ENCODE measurements around the gene IQCK.
"Not testable (repeated sequence)": the region's sequence is repeated elsewhere in the genome, so short reads cannot be mapped to it uniquely, and the experiment has no call there.

The IQCK gene

GRCh38 chr16:19713697-19714096, 4.4 kb upstream of the IQCK start:
- no peak for DNase-seq (ENCODE audit: low read depth)
- H3K4me3 ChIP-seq (ENCODE audit: low read depth, low read length), result no peak overlapping the region

GRCh38 chr16:19715566-19715965, 2.5 kb upstream of the IQCK start:
- no peak overlapping the region for H3K4me3 ChIP-seq (ENCODE audit: low read depth, low read length)
- no peak for DNase-seq (ENCODE audit: low read depth)

GRCh38 chr16:19716183-19716582, 1.9 kb upstream of the IQCK start:
- DNase-seq (ENCODE audit: low read depth), result no peak
- no peak overlapping the region for H3K4me3 ChIP-seq (ENCODE audit: low read depth, low read length)

GRCh38 chr16:19716728-19717127, 1.3 kb upstream of the IQCK start:
- peak overlapping the region; percentile 93 for H3K4me3 ChIP-seq (ENCODE audit: low read depth, low read length)
- not testable (repeated sequence) for DNase-seq (ENCODE audit: low read depth)

- no peak for DNase-seq (ENCODE audit: low read depth)
- H3K4me3 ChIP-seq (ENCODE audit: low read depth, low read length), result peak overlapping the region; percentile 93
These were observed 757 bp upstream of the IQCK start for GRCh38 chr16:19717314-19717713.

- peak overlapping the region; percentile 93 for H3K4me3 ChIP-seq (ENCODE audit: low read depth, low read length)
- DNase-seq (ENCODE audit: low read depth), result no peak
These were observed 524 bp downstream of the IQCK start for GRCh38 chr16:19718624-19718965.

- no peak for DNase-seq (ENCODE audit: low read depth)
These were observed 4.3 kb downstream of the IQCK start for GRCh38 chr16:19722269-19722952.

GRCh38 chr16:19722981-19723380, 4.9 kb downstream of the IQCK start:
- no peak overlapping the region for H3K4me3 ChIP-seq (ENCODE audit: low read depth, low read length)
- no peak for DNase-seq (ENCODE audit: low read depth)

More at GRCh38 chr16:19722269-19722952, 4.3 kb downstream of the IQCK start:
- H3K4me3 ChIP-seq (ENCODE audit: low read depth, low read length), result no peak overlapping the region

GRCh38 chr16:19728636-19728965, 10.5 kb downstream of the IQCK start:
- DNase-seq (ENCODE audit: low read depth), result no peak
- no peak overlapping the region for H3K4me3 ChIP-seq (ENCODE audit: low read depth, low read length)

- H3K4me3 ChIP-seq (ENCODE audit: low read depth, low read length), result no peak overlapping the region
- DNase-seq (ENCODE audit: low read depth), result no peak
These were observed 15.5 kb downstream of the IQCK start for GRCh38 chr16:19733551-19733950.

- no peak overlapping the region for H3K4me3 ChIP-seq (ENCODE audit: low read depth, low read length)
These were observed 17.2 kb downstream of the IQCK start for GRCh38 chr16:19735074-19735867.

GRCh38 chr16:19737306-19738038, 19.4 kb downstream of the IQCK start:
- no peak for DNase-seq (ENCODE audit: low read depth)
- no peak overlapping the region for H3K4me3 ChIP-seq (ENCODE audit: low read depth, low read length)

More at GRCh38 chr16:19735074-19735867, 17.2 kb downstream of the IQCK start:
- DNase-seq (ENCODE audit: low read depth), result no peak

- no peak for DNase-seq (ENCODE audit: low read depth)
- H3K4me3 ChIP-seq (ENCODE audit: low read depth, low read length), result no peak overlapping the region
These were observed 23.3 kb downstream of the IQCK start for GRCh38 chr16:19741354-19741753.

GRCh38 chr16:19743816-19744159, 25.7 kb downstream of the IQCK start:
- no peak overlapping the region for H3K4me3 ChIP-seq (ENCODE audit: low read depth, low read length)
- no peak for DNase-seq (ENCODE audit: low read depth)

GRCh38 chr16:19744670-19745069, 26.6 kb downstream of the IQCK start:
- DNase-seq (ENCODE audit: low read depth), result no peak
- no peak overlapping the region for H3K4me3 ChIP-seq (ENCODE audit: low read depth, low read length)

- DNase-seq (ENCODE audit: low read depth), result peak; percentile 3
- no peak overlapping the region for H3K4me3 ChIP-seq (ENCODE audit: low read depth, low read length)
These were observed 27.4 kb downstream of the IQCK start for GRCh38 chr16:19745286-19746010.

- no peak for DNase-seq (ENCODE audit: low read depth)
- no peak overlapping the region for H3K4me3 ChIP-seq (ENCODE audit: low read depth, low read length)
These were observed 28.5 kb downstream of the IQCK start for GRCh38 chr16:19746561-19746960.

- H3K4me3 ChIP-seq (ENCODE audit: low read depth, low read length), result no peak overlapping the region
- no peak for DNase-seq (ENCODE audit: low read depth)
These were observed 30.5 kb downstream of the IQCK start for GRCh38 chr16:19748389-19749168.

GRCh38 chr16:19749571-19750080, 31.6 kb downstream of the IQCK start:
- DNase-seq (ENCODE audit: low read depth), result no peak

More at GRCh38 chr16:19749571-19750080, 31.6 kb downstream of the IQCK start:
- H3K4me3 ChIP-seq (ENCODE audit: low read depth, low read length), result no peak overlapping the region
